Activated T-helper 17 cell treated with anti-CD3 and anti-CD28 coated beads, Interleukin-2, amount 50 U/mL, for 72 hours (primary cell): ENCODE results near the gene GOT2. TPM values are rescaled to one million over a fixed set of nuclear protein-coding genes. Genes with fewer than 3 reads are reported as not detected.

ENCODE experiments used
- total RNA-seq, 2 donors: library from RNA; stranded (reverse); gene quantifications; one replicate each; pipeline ENCODE4 v1.2.3, GENCODE V29; 2022

GOT2 gene
- total RNA-seq, 2 donors from 2014 or later = 70.7 to 126 TPM

Other genes starting within 250 kb of the GOT2 start
- gene NDRG4, start 234.2 kb downstream of the GOT2 start, total RNA-seq = 1 to 10 TPM in 1 of 2 donors, under 1 TPM in 1; 0.95 to 7.2 TPM
- 10 to 100 TPM in 1 of 2 donors, 1 to 10 TPM in 1; 8.9 to 16.2 TPM for gene SETD6, start 218.8 kb downstream of the GOT2 start, total RNA-seq
- gene CNOT1, start 104.5 kb downstream of the GOT2 start, total RNA-seq = 100 to 1,000 TPM; 258 to 299 TPM
- gene SLC38A7, start 49.5 kb downstream of the GOT2 start, total RNA-seq = 1 to 10 TPM; 4.6 to 9.0 TPM